Erythroblast (primary cell): ENCODE measurements around the gene KMT5B.

Source experiments
- GATA1 ChIP-seq: IDR thresholded peaks from 2 replicates; pipeline ENCODE4 v1.6.1; 2011; ENCODE audit warnings: low read depth, mild to moderate bottlenecking, control low read depth, low read length, moderate library complexity
- POLR2A ChIP-seq: IDR thresholded peaks from 2 replicates; pipeline ENCODE4 v1.6.1; 2011; ENCODE audit warnings: mild to moderate bottlenecking, low read length

DNA sequence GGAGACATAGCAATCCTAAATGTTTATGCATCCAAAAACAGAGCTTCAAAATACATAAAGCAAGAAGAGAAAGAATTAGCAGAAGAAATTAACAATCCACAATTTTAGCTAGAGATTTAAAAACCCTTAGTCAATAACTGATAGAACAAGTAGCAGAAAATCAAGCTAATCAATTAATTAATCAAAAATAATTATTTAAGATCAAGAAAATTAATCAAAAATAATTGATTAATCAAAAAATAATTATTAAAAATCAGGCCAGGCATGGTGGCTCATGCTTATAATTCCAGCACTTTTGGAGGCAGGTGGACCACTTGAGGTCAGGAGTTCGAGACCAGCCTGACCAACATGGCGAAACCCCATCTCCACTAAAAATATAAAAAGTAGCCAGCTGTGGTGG is 29.5 kb upstream of the KMT5B start:
- TF ChIP-seq POLR2A (no peak), GATA1 (no peak)
